ENCODE measurements around the gene PLEKHA5. TPM values are rescaled to one million over a fixed set of nuclear protein-coding genes. Genes with fewer than 3 reads are reported as not detected.

The PLEKHA5 gene
- total RNA-seq, 1 experiment from 2014 or later = 6.3 TPM

- DNase-seq (ENCODE audit: low read depth, low spot score) (no peak), ATAC-seq (no peak)
- H3K9me3 ChIP-seq (ENCODE audit: control insufficient read depth, insufficient read depth, low read depth, low read length) = no peaks in the 10 kb centered on the region
- no peaks in the 10 kb centered on the region for H3K27me3 ChIP-seq (ENCODE audit: control insufficient read depth, insufficient read depth, low read length)
- CTCF ChIA-PET = interaction anchor here (0.8 kb wide), 1 partner anchor 935 kb away, joined by 4 read pairs; no protein-coding TSS in a partner anchor
- intact Hi-C loops (cut with micrococcal nuclease; ENCODE audit: unreplicated experiment) (loop anchor here (5.0 kb wide), 2 partner anchors 323 to 933 kb away; no protein-coding TSS in a partner anchor), in situ Hi-C loops (cut with HindIII; ENCODE audit: low pct_unique_long_range_greater_than_20kb, low sequenced_read_pairs) (no loop called here)
- no peaks in the 10 kb centered on the region for H3K4me1 ChIP-seq (ENCODE audit: control insufficient read depth, insufficient read depth, low read length)
- no peaks in the 10 kb centered on the region for H3K36me3 ChIP-seq (ENCODE audit: control insufficient read depth, insufficient read depth, low read length)
- POLR2A ChIA-PET = no interaction called here
- no peak overlapping the region for H3K27ac ChIP-seq (ENCODE audit: low read length)
- TF ChIP-seq CTCF (IDR thresholded peaks at IDR 0.05) (no peak), SIN3A (IDR thresholded peaks at IDR 0.05; ENCODE audit: borderline replicate concordance, insufficient read depth, low read depth, low read length) (no peak), TCF7L2 (IDR thresholded peaks at IDR 0.05; ENCODE audit: low read depth, low read length) (no peak)
- no TSS peak for BruUV-seq (replicated peaks)
- H3K4me3 ChIP-seq (ENCODE audit: low read depth in 2 of 2, low read length in 2 of 2) = no peak overlapping the region
Measured at GRCh38 chr12:19185262-19185929, 55.9 kb downstream of the PLEKHA5 start.

- H3K27me3 ChIP-seq (ENCODE audit: control insufficient read depth, insufficient read depth, low read length) = no peaks in the 10 kb centered on the region
- H3K36me3 ChIP-seq (ENCODE audit: control insufficient read depth, insufficient read depth, low read length) = no peaks in the 10 kb centered on the region
- TF ChIP-seq TCF7L2 (IDR thresholded peaks at IDR 0.05; ENCODE audit: low read depth, low read length) = no peak
- no peak for TF ChIP-seq POLR2AphosphoS5 (IDR thresholded peaks at IDR 0.05; ENCODE audit: low read depth, low read length)
- peak; percentile 51; the same call in 1 of the 2 replicates for TF ChIP-seq CTCF (IDR thresholded peaks at IDR 0.05)
- no peak for TF ChIP-seq SIN3A (IDR thresholded peaks at IDR 0.05; ENCODE audit: borderline replicate concordance, insufficient read depth, low read depth, low read length)
- TF ChIP-seq REST (IDR thresholded peaks at IDR 0.05; ENCODE audit: insufficient read depth in 1 of 2, low read depth in 2 of 2, low read length in 1 of 2) = no peak
- in situ Hi-C loops (cut with HindIII; ENCODE audit: low pct_unique_long_range_greater_than_20kb, low sequenced_read_pairs) = no loop called here
- POLR2A ChIA-PET = no interaction called here
- DNase-seq (ENCODE audit: low read depth, low spot score) = peak; percentile 35
- CTCF ChIA-PET = interaction anchor here (0.5 kb wide), 1 partner anchor 100 kb away, joined by 3 read pairs; no protein-coding TSS in a partner anchor
- ATAC-seq = no peak
- no peak overlapping the region for H3K27ac ChIP-seq (ENCODE audit: low read length)
- intact Hi-C loops (cut with micrococcal nuclease; ENCODE audit: unreplicated experiment) = loop anchor here (5.0 kb wide), 2 partner anchors 325 to 935 kb away; no protein-coding TSS in a partner anchor
- no TSS peak for BruUV-seq (replicated peaks)
- no peaks in the 10 kb centered on the region for H3K4me1 ChIP-seq (ENCODE audit: control insufficient read depth, insufficient read depth, low read length)
- no peak overlapping the region for H3K4me3 ChIP-seq (ENCODE audit: low read depth in 2 of 2, low read length in 2 of 2)
- no peaks in the 10 kb centered on the region for H3K9me3 ChIP-seq (ENCODE audit: control insufficient read depth, insufficient read depth, low read depth, low read length)
Measured at GRCh38 chr12:19186722-19187661, 57.5 kb downstream of the PLEKHA5 start.
